NCI-H748 (cell line): Measurements from ENCODE around the gene BCO1.

Experiments
- DNase-seq: peaks from one replicate; lab custom pipeline; 2025; ENCODE audit not compliant: unreplicated experiment; lab: John Stamatoyannopoulos, UW

The BCO1 gene

GRCh38 chr16:81315271-81316175 is 77.0 kb downstream of the BCO1 start:
- peak; percentile 14 for DNase-seq

- DNase-seq: no peak
Observed at GRCh38 chr16:81316176-81316496, 77.6 kb downstream of the BCO1 start.

- DNase-seq: no peak
Observed at GRCh38 chr16:81318711-81319110, 80.2 kb downstream of the BCO1 start.

- DNase-seq: no peak
Observed at GRCh38 chr16:81319221-81319912, 80.9 kb downstream of the BCO1 start.

- no peak for DNase-seq
Observed at GRCh38 chr16:81321039-81321438, 82.5 kb downstream of the BCO1 start.

- no peak for DNase-seq
Observed at GRCh38 chr16:81321536-81321935, 83.0 kb downstream of the BCO1 start.

GRCh38 chr16:81324808-81325207 is 86.3 kb downstream of the BCO1 start:
- DNase-seq: no peak

- no peak for DNase-seq
Observed at GRCh38 chr16:81327011-81327410, 88.5 kb downstream of the BCO1 start.

GRCh38 chr16:81327447-81328196 is 89.1 kb downstream of the BCO1 start:
- no peak for DNase-seq

- DNase-seq: no peak
Observed at GRCh38 chr16:81329947-81330346, 91.5 kb downstream of the BCO1 start.

GRCh38 chr16:81333356-81333755 is 94.9 kb downstream of the BCO1 start:
- DNase-seq: no peak

- no peak for DNase-seq
Observed at GRCh38 chr16:81335669-81336068, 97.2 kb downstream of the BCO1 start.

- DNase-seq: no peak
Observed at GRCh38 chr16:81337097-81337496, 98.6 kb downstream of the BCO1 start.
